Measurements from ENCODE around the gene USP9X.
"Not testable (repeated sequence)": the region's sequence is repeated elsewhere in the genome, so short reads cannot be mapped to it uniquely, and the experiment has no call there.

The USP9X gene

GRCh38 chrX:41131766-41132165 is 46.5 kb downstream of the USP9X start:
- no peak for DNase-seq

GRCh38 chrX:41133551-41133950 is 48.3 kb downstream of the USP9X start:
- no peak for DNase-seq

- DNase-seq, result no peak
These were observed 52.3 kb downstream of the USP9X start for GRCh38 chrX:41137589-41137988.

- DNase-seq, result no peak
These were observed 57.1 kb downstream of the USP9X start for GRCh38 chrX:41142130-41142910.

GRCh38 chrX:41144873-41145272 is 59.6 kb downstream of the USP9X start:
- no peak for DNase-seq

GRCh38 chrX:41145920-41146608 is 60.8 kb downstream of the USP9X start:
- DNase-seq, result no peak

GRCh38 chrX:41148553-41148952 is 63.3 kb downstream of the USP9X start:
- DNase-seq, result no peak

- no peak for DNase-seq
These were observed 64.8 kb downstream of the USP9X start for GRCh38 chrX:41150043-41150442.

GRCh38 chrX:41151726-41152125 is 66.5 kb downstream of the USP9X start:
- not testable (repeated sequence) for DNase-seq

GRCh38 chrX:41152221-41152620 is 67.0 kb downstream of the USP9X start:
- no peak for DNase-seq

GRCh38 chrX:41153448-41153847 is 68.2 kb downstream of the USP9X start:
- DNase-seq, result no peak

- DNase-seq, result no peak
These were observed 68.7 kb downstream of the USP9X start for GRCh38 chrX:41153957-41154356.

- DNase-seq, result no peak
These were observed 79.2 kb downstream of the USP9X start for GRCh38 chrX:41164449-41164848.

GRCh38 chrX:41167888-41168287 is 82.6 kb downstream of the USP9X start:
- DNase-seq, result no peak

- DNase-seq, result no peak
These were observed 91.0 kb downstream of the USP9X start for GRCh38 chrX:41176263-41176662.

- DNase-seq, result no peak
These were observed 92.1 kb downstream of the USP9X start for GRCh38 chrX:41177297-41177696.

- no peak for DNase-seq
These were observed 93.0 kb downstream of the USP9X start for GRCh38 chrX:41178201-41178600.

GRCh38 chrX:41180194-41180908 is 95.1 kb downstream of the USP9X start:
- DNase-seq, result no peak

GRCh38 chrX:41184312-41184711 is 99.1 kb downstream of the USP9X start:
- no peak for DNase-seq

- DNase-seq, result not testable (repeated sequence)
These were observed 101.7 kb downstream of the USP9X start for GRCh38 chrX:41186946-41187345.

- DNase-seq, result no peak
These were observed 103.9 kb downstream of the USP9X start for GRCh38 chrX:41189156-41189555.

- no peak for DNase-seq
These were observed 107.6 kb downstream of the USP9X start for GRCh38 chrX:41192880-41193279.

GRCh38 chrX:41198410-41198809 is 113.2 kb downstream of the USP9X start:
- no peak for DNase-seq

- no peak for DNase-seq
These were observed 115.5 kb downstream of the USP9X start for GRCh38 chrX:41200785-41201184.

Data from GOT3 (cell line).